HepG2 (cell line): Measurements from ENCODE around the gene TM4SF18. TPM values are rescaled to one million over a fixed set of nuclear protein-coding genes. Genes with fewer than 3 reads are reported as not detected.
A peak's percentile ranks its signal among the peaks of the same experiment; 100 is the strongest.

Experiments
- CEBPG ChIP-seq: IDR thresholded peaks from 2 replicates; pipeline ENCODE4 v1.6.1; 2016
- CREM ChIP-seq, 2 experiments: sonication (generic) in 1 of 2; formaldehyde crosslinking in 1 of 2; IDR thresholded peaks; 2 replicates each; pipeline versions ENCODE4 v1.4.0 to v1.6.1; 2016 to 2020; ENCODE audit warnings: antibody characterized with exemption in 1 of 2, mild to moderate bottlenecking in 1 of 2, missing genetic modification reagents in 1 of 2
- ELF3 ChIP-seq: IDR thresholded peaks from 2 replicates; pipeline ENCODE4 v1.6.1; 2016; ENCODE audit warnings: missing genetic modification reagents, missing compliant biosample characterization
- EP300 ChIP-seq, 3 experiments: sonication (generic) in 1 of 3; formaldehyde crosslinking in 1 of 3; IDR thresholded peaks; 2 replicates each; pipeline versions ENCODE4 v1.5.1 to v1.6.1; 2011 to 2020; ENCODE audit warnings: low read depth in 2 of 3, low read length in 2 of 3, borderline replicate concordance in 1 of 3, improper control_type of control experiment in 1 of 3, mild to moderate bottlenecking in 1 of 3, missing genetic modification reagents in 1 of 3, moderate library complexity in 1 of 3
- FOSL1 ChIP-seq: sonication (generic); formaldehyde crosslinking; IDR thresholded peaks from 2 replicates; pipeline ENCODE4 v1.9.0; 2021; ENCODE audit warnings: missing genetic modification reagents, borderline replicate concordance
- HDAC2 ChIP-seq: sonication (generic); formaldehyde crosslinking; IDR thresholded peaks from 2 replicates; pipeline ENCODE4 v1.4.0; 2020; ENCODE audit warnings: missing genetic modification reagents
- IRF2 ChIP-seq: IDR thresholded peaks from 2 replicates; pipeline ENCODE4 v1.6.1; 2018; ENCODE audit warnings: missing genetic modification reagents, missing compliant biosample characterization
- JUN ChIP-seq: sonication (generic); formaldehyde crosslinking; IDR thresholded peaks from 2 replicates; pipeline ENCODE4 v1.4.0; 2020; ENCODE audit warnings: mild to moderate bottlenecking, missing genetic modification reagents
- NCOA2 ChIP-seq: sonication (generic); formaldehyde crosslinking; IDR thresholded peaks from 2 replicates; pipeline ENCODE4 v1.8.0; 2022; ENCODE audit warnings: inconsistent platforms
- PCBP2 ChIP-seq: fragments of 200-400 bp; formaldehyde crosslinking; optimal IDR thresholded peaks from 2 replicates; pipeline ENCODE3; 2018; ENCODE audit warnings: low read length, low read depth; ENCODE audit not compliant: poor library complexity, severe bottlenecking
- PITX1 ChIP-seq: sonication (generic); formaldehyde crosslinking; IDR thresholded peaks from 2 replicates; pipeline ENCODE4 v1.5.1; 2020; ENCODE audit warnings: mild to moderate bottlenecking, missing genetic modification reagents
- PPARG ChIP-seq: conservative IDR thresholded peaks from 2 replicates; pipeline ENCODE4 v1.6.1; 2016; ENCODE audit warnings: missing biosample characterization, missing genetic modification reagents
- REPIN1 ChIP-seq: sonication (generic); formaldehyde crosslinking; IDR thresholded peaks from 2 replicates; pipeline ENCODE4 v1.8.0; 2022; ENCODE audit warnings: missing genetic modification reagents, low read depth, mild to moderate bottlenecking, borderline replicate concordance
- SALL1 ChIP-seq: sonication (generic); formaldehyde crosslinking; IDR thresholded peaks from 2 replicates; pipeline ENCODE4 v1.8.0; 2022; ENCODE audit warnings: mild to moderate bottlenecking, missing genetic modification reagents
- SOX13 ChIP-seq, 3 experiments: fragments of 450-650 bp in 1 of 3; sonication (generic) in 1 of 3; formaldehyde crosslinking in 1 of 3; IDR thresholded peaks in 2 of 3; conservative IDR thresholded peaks in 1 of 3; 2 replicates each; pipeline versions ENCODE4 v1.5.0 to v1.6.1; 2016 to 2020; ENCODE audit warnings: antibody characterized with exemption in 1 of 3, mild to moderate bottlenecking in 1 of 3, missing compliant biosample characterization in 1 of 3, missing genetic modification reagents in 1 of 3, moderate library complexity in 1 of 3
- SOX6 ChIP-seq, 2 experiments: fragments of 450-650 bp in 1 of 2; sonication (generic) in 1 of 2; formaldehyde crosslinking in 1 of 2; IDR thresholded peaks; 2 replicates each; pipeline versions ENCODE4 v1.4.0 to v1.6.1; 2017 to 2020; ENCODE audit warnings: antibody characterized with exemption in 1 of 2, mild to moderate bottlenecking in 1 of 2, missing genetic modification reagents in 1 of 2
- SPEN ChIP-seq: sonication (generic); formaldehyde crosslinking; IDR thresholded peaks from 2 replicates; pipeline ENCODE4 v1.5.1; 2020; ENCODE audit warnings: low read depth, mild to moderate bottlenecking, missing genetic modification reagents
- SYNCRIP ChIP-seq: fragments of 200-400 bp; formaldehyde crosslinking; IDR thresholded peaks from 2 replicates; pipeline ENCODE4 v1.6.1; 2018; ENCODE audit warnings: mild to moderate bottlenecking, low read depth, low read length; ENCODE audit not compliant: insufficient read depth
- TCF7 ChIP-seq: sonication (generic); IDR thresholded peaks from 2 replicates; pipeline ENCODE4 v1.6.1; 2016; ENCODE audit warnings: antibody characterized with exemption, low read depth
- ZBTB20 ChIP-seq: sonication (generic); formaldehyde crosslinking; IDR thresholded peaks from 2 replicates; pipeline ENCODE4 v1.8.1; 2023; ENCODE audit warnings: missing genetic modification reagents, low read depth, mild to moderate bottlenecking, borderline replicate concordance
- ZBTB7A ChIP-seq: sonication (generic); formaldehyde crosslinking; IDR thresholded peaks from 2 replicates; pipeline ENCODE4 v1.8.0; 2022; ENCODE audit warnings: mild to moderate bottlenecking, missing genetic modification reagents
- ZNF264 ChIP-seq: sonication (generic); formaldehyde crosslinking; IDR thresholded peaks from 2 replicates; pipeline ENCODE4 v1.4.0; 2020; ENCODE audit warnings: missing genetic modification reagents
- ZNF335 ChIP-seq: sonication (generic); formaldehyde crosslinking; IDR thresholded peaks from 2 replicates; pipeline ENCODE4 v1.4.0; 2020; ENCODE audit warnings: missing genetic modification reagents
- ZNF543 ChIP-seq: sonication (generic); formaldehyde crosslinking; IDR thresholded peaks from 2 replicates; pipeline ENCODE4 v1.4.0; 2020; ENCODE audit warnings: mild to moderate bottlenecking, missing genetic modification reagents
- ZNF691 ChIP-seq: sonication (generic); formaldehyde crosslinking; IDR thresholded peaks from 2 replicates; pipeline ENCODE4 v1.4.0; 2020; ENCODE audit warnings: missing genetic modification reagents, low read depth, mild to moderate bottlenecking, borderline replicate concordance
- polyA plus RNA-seq, 8 experiments: library from polyadenylated mRNA; depleted of rRNA in 3 of 8; stranded (reverse) in 7 of 8; unstranded in 1 of 8; fragments of >200 nt; fragmentation: Illumina TruSeq in 4 of 8; extraction: Trizol in 4 of 8; gene quantifications; 2 replicates each; pipeline versions ENCODE4 v1.2.1 to v1.2.3, GENCODE V29; 2011 to 2016; ENCODE audit warnings: low read depth in 4 of 8, missing spikeins in 1 of 8, mixed read lengths in 1 of 8; ENCODE audit not compliant: insufficient read depth in 1 of 8
- total RNA-seq, 5 experiments: library from RNA; depleted of rRNA; stranded (reverse); fragments of >200 nt; fragmentation: Illumina TruSeq; extraction: Trizol; gene quantifications; 2 replicates each; pipeline ENCODE4 v1.2.3, GENCODE V29; 2016; ENCODE audit warnings: low read depth in 1 of 5
- TF ChIP-seq, protein P1 (sequence below): sonication (generic); formaldehyde crosslinking; IDR thresholded peaks from 2 replicates; pipeline ENCODE4 v1.8.0; 2022; ENCODE audit warnings: mild to moderate bottlenecking, missing genetic modification reagents

TM4SF18 gene
- total and polyA plus RNA-seq, 2 of the 13 experiments (the other 11 are each of a cell fraction or from before 2014, with no cell fraction given), result 0.15 TPM; not detected in 1

- TF ChIP-seq SOX6 (IDR thresholded peaks at IDR 0.05) (no peak), SOX6 (CRISPR knock-in tag; IDR thresholded peaks at IDR 0.05) (peak; percentile 53; the same call in 1 of the 2 replicates), TCF7 (peak; percentile 38; the same call in 1 of the 2 replicates), SOX13 (IDR thresholded peaks at IDR 0.05) (no peak), SOX13 (CRISPR knock-in tag; conservative IDR thresholded peaks at IDR 0.05 in 1 of 2, IDR thresholded peaks at IDR 0.05 in 1 of 2) (peak in 1 of 2 experiments; percentile 56; a peak in 1 of 4 replicates), ZNF691 (CRISPR knock-in tag) (no peak), ZBTB7A (CRISPR knock-in tag) (no peak), NCOA2 (CRISPR knock-in tag) (peak; percentile 38; the same call in 1 of the 2 replicates), JUN (CRISPR knock-in tag) (peak; percentile 80), SPEN (CRISPR knock-in tag) (no peak), ZNF335 (no peak), HDAC2 (peak; percentile 31; the same call in 1 of the 2 replicates), CEBPG (CRISPR knock-in tag) (peak; percentile 58; the same call in 1 of the 2 replicates), PITX1 (CRISPR knock-in tag) (peak; percentile 79; the same call in 1 of the 2 replicates), PPARG (peak; percentile 98), ZBTB20 (CRISPR knock-in tag) (peak; percentile 48; the same call in 1 of the 2 replicates), PCBP2 (no peak), ELF3 (CRISPR knock-in tag) (peak; percentile 59; the same call in 1 of the 2 replicates), FOSL1 (CRISPR knock-in tag) (peak; percentile 87), REPIN1 (peak; percentile 23; the same call in 1 of the 2 replicates), ZNF543 (CRISPR knock-in tag) (no peak), ZNF264 (peak; percentile 54; the same call in 1 of the 2 replicates), CREM (IDR thresholded peaks at IDR 0.05) (0 out of 2 replicates have a peak, but pooled peaks have one; percentile 18), CREM (CRISPR knock-in tag; IDR thresholded peaks at IDR 0.05) (no peak), SYNCRIP (no peak), IRF2 (CRISPR knock-in tag) (peak; percentile 52; the same call in 1 of the 2 replicates), SALL1 (peak; percentile 77), EP300 (IDR thresholded peaks at IDR 0.05; ENCODE audit: low read depth in 2 of 2, low read length in 2 of 2) (peak in 1 of 2 experiments; percentile 68; a peak in 2 of 4 replicates), EP300 (CRISPR knock-in tag; IDR thresholded peaks at IDR 0.05; ENCODE audit: borderline replicate concordance) (peak; percentile 53; the same call in 1 of the 2 replicates)
- TF ChIP-seq, protein P1, sequence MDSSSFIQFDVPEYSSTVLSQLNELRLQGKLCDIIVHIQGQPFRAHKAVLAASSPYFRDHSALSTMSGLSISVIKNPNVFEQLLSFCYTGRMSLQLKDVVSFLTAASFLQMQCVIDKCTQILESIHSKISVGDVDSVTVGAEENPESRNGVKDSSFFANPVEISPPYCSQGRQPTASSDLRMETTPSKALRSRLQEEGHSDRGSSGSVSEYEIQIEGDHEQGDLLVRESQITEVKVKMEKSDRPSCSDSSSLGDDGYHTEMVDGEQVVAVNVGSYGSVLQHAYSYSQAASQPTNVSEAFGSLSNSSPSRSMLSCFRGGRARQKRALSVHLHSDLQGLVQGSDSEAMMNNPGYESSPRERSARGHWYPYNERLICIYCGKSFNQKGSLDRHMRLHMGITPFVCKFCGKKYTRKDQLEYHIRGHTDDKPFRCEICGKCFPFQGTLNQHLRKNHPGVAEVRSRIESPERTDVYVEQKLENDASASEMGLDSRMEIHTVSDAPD (CRISPR knock-in tag), result peak; percentile 96
Observed at GRCh38 chr3:149299938-149300801, 33.3 kb downstream of the TM4SF18 start (continued).
